CD4-positive, alpha-beta T cell (primary cell): ENCODE measurements around the gene SEPTIN8. TPM values are rescaled to one million over a fixed set of nuclear protein-coding genes. Genes with fewer than 3 reads are reported as not detected.

Experiments
- ATAC-seq: fragments of 200-7000 bp; cut with Tn5 transposase; one replicate; pipeline ENCODE4 v1.10.0; 2022; ENCODE audit warnings: mild to moderate bottlenecking; ENCODE audit not compliant: poor library complexity
- CTCF ChIA-PET: fragments of 350-600 bp; sonication (Branson Sonifier 250); formaldehyde crosslinking; loops from one replicate; lab custom pipeline; 2021; ENCODE audit warnings: antibody characterized with exemption, inconsistent platforms; lab: Charles Lee
- POLR2A ChIA-PET: fragments of 350-600 bp; sonication (Branson Sonifier 250); formaldehyde crosslinking; loops from one replicate; lab custom pipeline; 2021; ENCODE audit warnings: antibody characterized with exemption, inconsistent platforms; lab: Charles Lee
- DNase-seq, 14 experiments: peaks; one replicate each; pipeline ENCODE4 v3.0.0-alpha.2; 2013 to 2020; ENCODE audit warnings: mixed read lengths in 2 of 14
- H3K27ac ChIP-seq, 2 donors: one replicate each; pipeline versions ENCODE4 v1.5.1 to v1.7.0; 2013; ENCODE audit warnings: low read length in 2 of 2, low read depth in 1 of 2, mild to moderate bottlenecking in 1 of 2
- H3K27me3 ChIP-seq, 2 experiments: 1 replicate in 1 of 2; 2 replicates in 1 of 2; pipeline versions ENCODE4 v1.6.1 to v1.7.0; 2013; ENCODE audit warnings: low read length in 2 of 2, control low read depth in 1 of 2, mild to moderate bottlenecking in 1 of 2, moderate library complexity in 1 of 2; ENCODE audit not compliant: insufficient read depth in 2 of 2, control insufficient read depth in 1 of 2
- H3K36me3 ChIP-seq: one replicate; pipeline ENCODE4 v1.6.1; 2013; ENCODE audit warnings: low read length, control low read depth; ENCODE audit not compliant: insufficient read depth
- H3K4me1 ChIP-seq: one replicate; pipeline ENCODE4 v1.6.1; 2013; ENCODE audit warnings: low read length, control low read depth; ENCODE audit not compliant: insufficient read depth
- H3K4me3 ChIP-seq: one replicate; pipeline ENCODE4 v1.5.1; 2013; ENCODE audit warnings: mild to moderate bottlenecking, low read length, moderate library complexity
- H3K9me3 ChIP-seq, 2 experiments: 1 replicate in 1 of 2; 2 replicates in 1 of 2; pipeline versions ENCODE4 v1.6.1 to v1.7.0; 2013; ENCODE audit warnings: low read length in 2 of 2, mild to moderate bottlenecking in 2 of 2, control low read depth in 1 of 2, moderate library complexity in 1 of 2; ENCODE audit not compliant: control insufficient read depth in 1 of 2, insufficient read depth in 1 of 2
- H3K27ac Mint-ChIP-seq: one replicate; pipeline ENCODE4 v1.8.0; 2020; ENCODE audit warnings: mixed read lengths
- H3K27me3 Mint-ChIP-seq: one replicate; pipeline ENCODE4 v1.8.0; 2021; ENCODE audit warnings: mixed read lengths
- H3K36me3 Mint-ChIP-seq: one replicate; pipeline ENCODE4 v1.8.0; 2021; ENCODE audit warnings: low read depth, mixed read lengths
- H3K4me1 Mint-ChIP-seq: one replicate; pipeline ENCODE4 v1.8.0; 2021; ENCODE audit warnings: low read depth, mixed read lengths
- H3K4me3 Mint-ChIP-seq: one replicate; pipeline ENCODE4 v1.8.0; 2020; ENCODE audit warnings: mild to moderate bottlenecking, mixed read lengths
- H3K9me3 Mint-ChIP-seq: one replicate; pipeline ENCODE4 v1.8.0; 2020; ENCODE audit warnings: mixed read lengths
- intact Hi-C, 2 experiments: fragments of 100-400 bp; cut with DNase I in 1 of 2; cut with micrococcal nuclease in 1 of 2; formaldehyde crosslinking; loops; one replicate each; pipeline versions ENCODE4 v1.15.1 to v1.9.0; 2023 to 2025; cut with DNase I, micrococcal nuclease
- total RNA-seq, 174 experiments: library from RNA in 2 of 174; stranded (reverse) in 2 of 174; gene quantifications; one replicate each; pipeline ENCODE4 v1.2.3 and lab custom pipeline; 2021 to 2026
- TF ChIP-seq, protein P1 (sequence below): fragments of 200-600 bp; IDR thresholded peaks from one replicate; pipeline ENCODE4 v1.8.0; 2022; ENCODE audit warnings: antibody characterized with exemption, mild to moderate bottlenecking

SEPTIN8 gene
- total RNA-seq, 2 experiments from 2014 or later: 4.4 to 5.3 TPM

DNA sequence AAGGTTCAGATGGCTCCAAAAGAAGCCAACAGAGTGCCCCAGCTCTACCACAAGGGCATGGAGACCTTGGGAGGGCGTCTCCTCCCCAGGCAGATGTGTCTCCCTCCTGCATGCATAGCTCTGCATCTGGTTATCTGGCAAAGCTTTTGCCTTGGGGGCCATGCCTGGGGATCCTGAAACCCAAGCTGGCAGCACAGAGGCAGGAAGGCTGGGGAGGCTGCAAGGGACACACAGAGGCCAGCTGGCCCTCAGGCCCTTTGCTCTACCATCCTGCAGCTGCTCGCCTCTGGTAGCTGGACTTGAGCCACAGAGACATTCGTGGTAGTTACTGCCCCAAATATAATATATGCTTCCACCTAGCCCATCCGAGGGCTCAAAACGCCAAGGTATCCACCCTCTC is 3.9 kb downstream of the SEPTIN8 start:
- H3K27me3 Mint-ChIP-seq: peaks cover 11% of the 10 kb centered on the region
- no peak overlapping the region for H3K27ac Mint-ChIP-seq
- no peaks in the 10 kb centered on the region for H3K36me3 ChIP-seq
- ATAC-seq (no peak), DNase-seq (no peak)
- no peaks in the 10 kb centered on the region for H3K36me3 Mint-ChIP-seq
- intact Hi-C loops: no loop called here
- peaks cover 10% of the 10 kb centered on the region for H3K4me1 Mint-ChIP-seq
- H3K4me3 ChIP-seq: no peak overlapping the region
- peaks cover 21% of the 10 kb centered on the region for H3K4me1 ChIP-seq
- POLR2A ChIA-PET: interaction anchor here (0.8 kb wide), 1 partner anchor 283 kb away, joined by 3 read pairs; no protein-coding TSS in a partner anchor
- H3K9me3 ChIP-seq: no peaks in the 10 kb centered on the region
- TF ChIP-seq, protein P1, sequence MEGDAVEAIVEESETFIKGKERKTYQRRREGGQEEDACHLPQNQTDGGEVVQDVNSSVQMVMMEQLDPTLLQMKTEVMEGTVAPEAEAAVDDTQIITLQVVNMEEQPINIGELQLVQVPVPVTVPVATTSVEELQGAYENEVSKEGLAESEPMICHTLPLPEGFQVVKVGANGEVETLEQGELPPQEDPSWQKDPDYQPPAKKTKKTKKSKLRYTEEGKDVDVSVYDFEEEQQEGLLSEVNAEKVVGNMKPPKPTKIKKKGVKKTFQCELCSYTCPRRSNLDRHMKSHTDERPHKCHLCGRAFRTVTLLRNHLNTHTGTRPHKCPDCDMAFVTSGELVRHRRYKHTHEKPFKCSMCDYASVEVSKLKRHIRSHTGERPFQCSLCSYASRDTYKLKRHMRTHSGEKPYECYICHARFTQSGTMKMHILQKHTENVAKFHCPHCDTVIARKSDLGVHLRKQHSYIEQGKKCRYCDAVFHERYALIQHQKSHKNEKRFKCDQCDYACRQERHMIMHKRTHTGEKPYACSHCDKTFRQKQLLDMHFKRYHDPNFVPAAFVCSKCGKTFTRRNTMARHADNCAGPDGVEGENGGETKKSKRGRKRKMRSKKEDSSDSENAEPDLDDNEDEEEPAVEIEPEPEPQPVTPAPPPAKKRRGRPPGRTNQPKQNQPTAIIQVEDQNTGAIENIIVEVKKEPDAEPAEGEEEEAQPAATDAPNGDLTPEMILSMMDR: no peak
- H3K27ac ChIP-seq: no peak overlapping the region
- CTCF ChIA-PET: interaction anchor here (0.6 kb wide), 1 partner anchor 24 kb away, joined by 3 read pairs; no protein-coding TSS in a partner anchor
- H3K4me3 Mint-ChIP-seq: no peak overlapping the region
- peaks cover 3 to 6% of the 10 kb centered on the region in 2 experiments for H3K27me3 ChIP-seq
- no peaks in the 10 kb centered on the region for H3K9me3 Mint-ChIP-seq

DNA sequence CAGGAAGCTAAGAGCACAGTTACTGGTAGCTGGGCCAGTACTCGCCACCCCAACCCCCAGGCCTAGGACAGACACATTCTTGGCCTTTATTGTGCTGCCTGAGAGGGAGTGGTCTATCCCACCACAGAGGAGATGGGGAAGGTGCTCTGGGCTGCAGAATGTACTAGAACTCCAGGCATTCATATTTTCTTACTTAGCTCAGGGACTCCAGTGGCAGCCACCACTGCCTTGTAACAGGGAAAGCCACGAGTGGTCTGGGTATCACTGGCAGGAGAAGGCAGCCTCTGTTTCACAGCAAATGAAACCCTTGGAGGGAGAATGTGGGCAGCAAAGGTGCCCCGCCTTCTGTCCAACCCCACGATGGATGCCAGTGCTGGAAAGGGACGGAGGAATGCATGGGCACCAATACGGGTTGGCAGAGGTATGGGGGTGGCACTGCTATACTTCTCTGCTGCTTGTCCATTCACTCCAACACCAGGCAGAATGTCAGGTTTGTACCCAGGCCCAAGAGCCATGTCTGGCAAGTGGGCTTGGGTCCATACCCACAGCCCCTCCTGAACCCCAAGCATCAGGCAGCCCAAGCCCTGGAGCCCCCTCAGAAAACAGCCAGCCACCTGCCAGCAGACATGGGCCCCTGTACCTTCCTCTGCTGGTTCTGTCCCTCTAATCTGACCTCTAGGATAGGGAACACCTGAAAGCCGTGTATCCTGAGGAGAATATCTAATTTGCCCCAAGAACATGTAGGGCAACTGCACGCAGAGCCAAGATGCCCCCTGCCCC is 4.6 kb downstream of the SEPTIN8 start:
- no peaks in the 10 kb centered on the region for H3K9me3 ChIP-seq
- intact Hi-C loops: no loop called here
- no peaks in the 10 kb centered on the region for H3K36me3 ChIP-seq
- H3K27me3 ChIP-seq: peaks cover 0 to 2% of the 10 kb centered on the region in 2 experiments
- CTCF ChIA-PET: interaction anchor here (0.6 kb wide), 1 partner anchor 25 kb away, joined by 3 read pairs; no protein-coding TSS in a partner anchor
- no peak overlapping the region for H3K27ac ChIP-seq
- TF ChIP-seq, protein P1: no peak
- peaks cover 15% of the 10 kb centered on the region for H3K4me1 ChIP-seq
- no peaks in the 10 kb centered on the region for H3K36me3 Mint-ChIP-seq
- H3K4me3 ChIP-seq: no peak overlapping the region
- no peaks in the 10 kb centered on the region for H3K9me3 Mint-ChIP-seq
- H3K4me3 Mint-ChIP-seq: no peak overlapping the region
- peaks cover 5% of the 10 kb centered on the region for H3K4me1 Mint-ChIP-seq
- ATAC-seq (no peak), DNase-seq (no peak)
- H3K27ac Mint-ChIP-seq: no peak overlapping the region
- POLR2A ChIA-PET: interaction anchor here (0.8 kb wide), 1 partner anchor 282 kb away, joined by 3 read pairs; no protein-coding TSS in a partner anchor
- H3K27me3 Mint-ChIP-seq: peaks cover 6% of the 10 kb centered on the region

DNA sequence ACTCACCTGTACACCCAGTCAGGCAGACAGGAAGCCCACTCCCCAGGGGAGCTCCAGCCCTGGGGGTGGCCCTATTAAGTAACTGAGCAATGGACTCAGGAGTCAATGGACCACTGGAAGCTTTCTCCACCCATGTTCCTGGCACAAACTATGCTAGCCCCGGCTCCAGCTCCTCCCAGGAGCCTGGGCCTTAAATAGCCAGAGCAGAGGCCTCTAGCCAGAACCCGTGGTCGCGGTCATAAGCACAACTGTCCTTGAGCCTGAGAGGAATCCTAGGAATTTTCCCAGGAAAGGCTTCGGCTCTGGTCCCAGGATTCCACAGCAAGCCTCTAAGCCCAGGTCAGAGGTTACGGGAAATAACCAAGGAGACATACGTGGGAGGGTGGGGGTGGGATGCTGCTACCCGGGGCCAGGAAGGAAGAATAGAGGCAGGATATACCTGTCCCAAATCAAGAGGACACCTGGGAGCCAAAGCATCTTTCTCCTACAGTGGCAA is 5.5 kb downstream of the SEPTIN8 start:
- intact Hi-C loops: no loop called here
- peaks cover 5% of the 10 kb centered on the region for H3K4me1 Mint-ChIP-seq
- Histone ChIP-seq H3K4me1 (peaks cover 11% of the 10 kb centered on the region), H3K27me3 (no peaks in the 10 kb centered on the region), H3K27ac (no peak overlapping the region), H3K36me3 (no peaks in the 10 kb centered on the region), H3K9me3 (no peaks in the 10 kb centered on the region), H3K4me3 (no peak overlapping the region)
- TF ChIP-seq, protein P1: no peak
- ATAC-seq: no peak
- H3K4me3 Mint-ChIP-seq: no peak overlapping the region
- no peaks in the 10 kb centered on the region for H3K36me3 Mint-ChIP-seq
- H3K27ac Mint-ChIP-seq: no peak overlapping the region
- H3K9me3 Mint-ChIP-seq: no peaks in the 10 kb centered on the region
- H3K27me3 Mint-ChIP-seq: peaks cover 6% of the 10 kb centered on the region
- no peak for DNase-seq
- ChIA-PET CTCF (no interaction called here), POLR2A (no interaction called here)
